Heart right ventricle (tissue), 16 donors: ENCODE results near the gene EXOC6. TPM values are rescaled to one million over a fixed set of nuclear protein-coding genes. Genes with fewer than 3 reads are reported as not detected.

Source experiments
- ATAC-seq, 8 donors: fragments of 200-7000 bp; cut with Tn5 transposase; one replicate each; pipeline ENCODE4 v1.9.1; 2020; ENCODE audit warnings: mild to moderate bottlenecking in 8 of 8, moderate library complexity in 8 of 8, moderate number of reproducible peaks in 1 of 8
- DNase-seq, 2 donors: peaks; one replicate each; pipeline ENCODE4 v3.0.0-alpha.2; 2020
- H3K27ac ChIP-seq, 10 donors: fragments of 200-600 bp; sonication (generic) in 2 of 10; one replicate each; pipeline versions ENCODE4 v1.5.0 to v1.8.0; 2020 to 2022; ENCODE audit warnings: mild to moderate bottlenecking in 3 of 10
- H3K27me3 ChIP-seq, 7 donors: fragments of 200-600 bp; one replicate each; pipeline ENCODE4 v1.8.0; 2021 to 2022; ENCODE audit warnings: mild to moderate bottlenecking in 2 of 7
- H3K36me3 ChIP-seq, 9 donors: fragments of 200-600 bp; sonication (generic) in 1 of 9; one replicate each; pipeline versions ENCODE4 v1.5.0 to v1.8.0; 2020 to 2022; ENCODE audit warnings: mild to moderate bottlenecking in 2 of 9
- H3K4me1 ChIP-seq, 9 donors: fragments of 200-600 bp; sonication (generic) in 1 of 9; one replicate each; pipeline versions ENCODE4 v1.5.0 to v1.8.0; 2020 to 2022; ENCODE audit warnings: mild to moderate bottlenecking in 4 of 9
- H3K4me3 ChIP-seq, 10 donors: fragments of 200-600 bp; sonication (generic) in 2 of 10; one replicate each; pipeline versions ENCODE4 v1.5.0 to v1.8.0; 2020 to 2022; ENCODE audit warnings: mild to moderate bottlenecking in 7 of 10, moderate library complexity in 2 of 10
- H3K9me3 ChIP-seq, 11 donors: fragments of 200-600 bp in 10 of 11; sonication (generic) in 2 of 11; one replicate each; pipeline versions ENCODE4 v1.5.0 to v1.8.0; 2013 to 2022; ENCODE audit warnings: mild to moderate bottlenecking in 2 of 11, control low read depth in 1 of 11, moderate library complexity in 1 of 11
- WGBS, 2 donors: extraction: QIAGEN DNeasy Blood & Tissue Kit; methylation state at CpG; one replicate each; pipeline ENCODE4 v1.1.7; 2013; ENCODE audit warnings: inconsistent platforms in 1 of 2; 5-methylcytosine and 5-hydroxymethylcytosine counted together
- intact Hi-C, 10 donors: fragments of 100-400 bp; cut with DNase I; formaldehyde crosslinking; loops; one replicate each; pipeline versions ENCODE4 v1.11.1 to v1.14.2; 2022
- polyA plus RNA-seq, 2 donors: library from polyadenylated mRNA; stranded (reverse); fragments of 200-250 nt; gene quantifications; one replicate each; pipeline ENCODE4 v1.2.3, GENCODE V29; 2013
- total RNA-seq, 10 donors: library from RNA; stranded (reverse); fragmentation: NEBNext Ultra II Directional in 3 of 10; extraction: Animal tissue kit (Norgen Biotek cat#: 25700) in 3 of 10; gene quantifications; one replicate each; pipeline versions ENCODE4 v1.2.1 to v1.2.4, GENCODE V29; 2021 to 2023
- TF ChIP-seq, protein P1 (sequence below), 9 donors: fragments of 200-600 bp; sonication (generic) in 2 of 9; IDR thresholded peaks; one replicate each; pipeline versions ENCODE4 v1.5.0 to v1.8.0; 2021 to 2022; ENCODE audit warnings: antibody characterized with exemption in 9 of 9, mild to moderate bottlenecking in 5 of 9, moderate library complexity in 1 of 9
- donor health status: Arrhythmogenic right ventricular cardiomyopathy.
- donor health status: ischemic (EF 13 %, LVEDD 7.1; RV severe dilation, severe dysfunction).
- donor health status: healthy with polysubstance abuse.
- donor health status: DM: no; HTN: yes; CAD: no.
- donor health status: DM: no; HTN: no; CAD: no.
- donor health status: ischemic (EF 25% LVEDD 6.9; RV normal size, moderate dysfunction).
- donor health status: ischemic (EF 25% LVEDD 5.7; RV mildly dilated, moderate dysfunction).
- donor health status: healthy.
- donor health status: DM: yes; HTN: yes; CAD: no.
- donor health status: Ischemic cardiomyopathy.
- donor health status: ischemic (EF 35%, LVEDD 5.7; RV mildly dilated, moderate dysfunction).
- donor health status: nonischemic (EF 11% LVEDD 7.7; RV severe dilation, severe dysfunction).
- donor health status: DM: yes; HTN: yes; CAD: no.
- donor health status: PGD.
- donor health status: ischemic (EF 29% LVEDD 5.4; RV normal size, mild dysfunction).
- donor health status: nonischemic (EF 23%, LVEDD 6.1; RV moderate dilation, normal function).

The EXOC6 gene
- total and polyA plus RNA-seq, 12 donors: 3.3 to 11.7 (median 9.2) TPM

DNA sequence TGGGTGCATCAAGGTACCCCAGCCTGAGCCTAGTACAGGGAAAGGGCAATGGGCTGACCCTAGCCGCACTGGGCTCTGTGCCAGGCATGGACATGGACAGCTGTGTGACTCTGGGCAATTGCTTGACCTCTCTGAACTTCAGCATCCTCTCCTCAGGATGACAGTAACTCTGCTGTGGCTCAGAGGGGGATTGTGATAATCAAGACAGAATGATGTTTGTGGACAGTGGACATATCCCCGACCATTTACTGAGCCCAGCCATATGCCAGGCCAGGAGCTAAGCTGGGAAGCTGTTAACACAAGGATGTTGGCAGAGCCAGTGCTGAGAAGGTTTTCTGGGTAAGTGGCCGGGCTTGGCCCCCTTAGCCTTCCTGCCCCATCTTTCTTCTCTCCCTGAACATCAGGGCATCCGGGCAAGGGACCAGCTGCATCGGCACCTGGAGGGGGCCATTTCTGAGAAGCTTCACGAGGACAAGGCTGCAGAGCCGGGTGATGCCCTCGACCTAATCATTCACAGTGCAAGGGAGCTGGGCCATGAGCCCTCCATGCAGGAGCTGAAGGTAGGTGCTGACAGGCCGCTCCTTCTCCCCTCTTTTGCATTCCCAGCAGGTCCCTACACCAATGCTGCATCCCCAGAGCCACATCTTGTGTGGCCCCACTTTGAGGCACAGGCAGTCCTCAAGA is 215.8 kb downstream of the EXOC6 start:
- Histone ChIP-seq H3K9me3 (no peaks in the 10 kb centered on the region), H3K36me3 (peaks cover 0 to 7% (median 0%) of the 10 kb centered on the region in 9 donors), H3K4me1 (peaks cover 9 to 54% (median 39%) of the 10 kb centered on the region in 9 donors), H3K27ac (no peak overlapping the region), H3K27me3 (peaks cover 17 to 100% (median 99%) of the 10 kb centered on the region in 7 donors), H3K4me3 (no peak overlapping the region)
- DNase-seq: no peak
- intact Hi-C loops: no loop called here
- TF ChIP-seq, protein P1, sequence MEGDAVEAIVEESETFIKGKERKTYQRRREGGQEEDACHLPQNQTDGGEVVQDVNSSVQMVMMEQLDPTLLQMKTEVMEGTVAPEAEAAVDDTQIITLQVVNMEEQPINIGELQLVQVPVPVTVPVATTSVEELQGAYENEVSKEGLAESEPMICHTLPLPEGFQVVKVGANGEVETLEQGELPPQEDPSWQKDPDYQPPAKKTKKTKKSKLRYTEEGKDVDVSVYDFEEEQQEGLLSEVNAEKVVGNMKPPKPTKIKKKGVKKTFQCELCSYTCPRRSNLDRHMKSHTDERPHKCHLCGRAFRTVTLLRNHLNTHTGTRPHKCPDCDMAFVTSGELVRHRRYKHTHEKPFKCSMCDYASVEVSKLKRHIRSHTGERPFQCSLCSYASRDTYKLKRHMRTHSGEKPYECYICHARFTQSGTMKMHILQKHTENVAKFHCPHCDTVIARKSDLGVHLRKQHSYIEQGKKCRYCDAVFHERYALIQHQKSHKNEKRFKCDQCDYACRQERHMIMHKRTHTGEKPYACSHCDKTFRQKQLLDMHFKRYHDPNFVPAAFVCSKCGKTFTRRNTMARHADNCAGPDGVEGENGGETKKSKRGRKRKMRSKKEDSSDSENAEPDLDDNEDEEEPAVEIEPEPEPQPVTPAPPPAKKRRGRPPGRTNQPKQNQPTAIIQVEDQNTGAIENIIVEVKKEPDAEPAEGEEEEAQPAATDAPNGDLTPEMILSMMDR (IDR thresholded peaks at IDR 0.05): no peak
- no peak for ATAC-seq
- WGBS, 2 donors: 72 to 81% methylated on average over 9 of the region's 9 CpGs

DNA sequence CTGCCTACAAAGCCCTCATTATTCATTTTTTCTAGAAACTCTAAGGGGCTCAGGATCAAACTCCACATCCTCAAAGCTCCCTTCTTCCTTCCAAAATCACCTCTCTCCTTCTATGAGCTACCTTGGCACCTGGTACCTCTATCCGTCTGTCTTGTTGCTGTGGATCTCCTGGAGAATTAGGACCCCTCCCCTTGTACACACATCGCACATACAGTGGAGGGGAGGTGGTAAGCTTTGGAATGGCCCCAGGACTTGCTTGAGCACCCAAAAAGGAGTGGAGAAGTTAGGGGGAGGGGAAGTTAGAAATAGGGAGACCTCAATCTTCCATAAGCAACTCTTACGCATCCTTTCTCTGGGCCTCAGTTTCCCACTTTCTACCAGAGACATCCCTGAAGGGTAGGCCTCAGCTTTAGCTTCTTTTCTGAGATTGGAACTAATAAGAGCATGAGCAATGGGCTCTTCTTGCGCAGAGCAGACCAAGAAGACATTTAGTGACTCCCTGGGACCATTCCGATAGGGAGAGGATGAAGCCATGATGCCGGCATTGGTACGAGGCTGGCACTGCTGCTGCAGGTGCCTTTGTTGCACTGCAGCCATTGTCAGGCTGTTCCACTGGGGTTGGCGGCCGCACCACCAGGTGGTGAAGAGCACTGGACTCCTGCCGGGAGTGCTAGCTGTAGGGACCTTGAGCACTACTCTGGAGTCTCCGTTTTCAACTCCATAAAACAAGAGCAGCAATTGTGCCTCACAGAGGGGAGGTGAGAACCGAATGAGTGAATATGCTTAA is 216.7 kb downstream of the EXOC6 start:
- TF ChIP-seq, protein P1 (IDR thresholded peaks at IDR 0.05): no peak
- intact Hi-C loops: no loop called here
- Histone ChIP-seq H3K36me3 (no peaks in the 10 kb centered on the region), H3K9me3 (no peaks in the 10 kb centered on the region), H3K27ac (no peak overlapping the region), H3K4me3 (no peak overlapping the region), H3K27me3 (peaks cover 17 to 100% (median 99%) of the 10 kb centered on the region in 7 donors), H3K4me1 (peaks cover 9 to 53% (median 38%) of the 10 kb centered on the region in 9 donors)
- 63 to 77% methylated on average over 12 of the region's 12 CpGs for WGBS, 2 donors
- DNase-seq: no peak
- no peak for ATAC-seq

DNA sequence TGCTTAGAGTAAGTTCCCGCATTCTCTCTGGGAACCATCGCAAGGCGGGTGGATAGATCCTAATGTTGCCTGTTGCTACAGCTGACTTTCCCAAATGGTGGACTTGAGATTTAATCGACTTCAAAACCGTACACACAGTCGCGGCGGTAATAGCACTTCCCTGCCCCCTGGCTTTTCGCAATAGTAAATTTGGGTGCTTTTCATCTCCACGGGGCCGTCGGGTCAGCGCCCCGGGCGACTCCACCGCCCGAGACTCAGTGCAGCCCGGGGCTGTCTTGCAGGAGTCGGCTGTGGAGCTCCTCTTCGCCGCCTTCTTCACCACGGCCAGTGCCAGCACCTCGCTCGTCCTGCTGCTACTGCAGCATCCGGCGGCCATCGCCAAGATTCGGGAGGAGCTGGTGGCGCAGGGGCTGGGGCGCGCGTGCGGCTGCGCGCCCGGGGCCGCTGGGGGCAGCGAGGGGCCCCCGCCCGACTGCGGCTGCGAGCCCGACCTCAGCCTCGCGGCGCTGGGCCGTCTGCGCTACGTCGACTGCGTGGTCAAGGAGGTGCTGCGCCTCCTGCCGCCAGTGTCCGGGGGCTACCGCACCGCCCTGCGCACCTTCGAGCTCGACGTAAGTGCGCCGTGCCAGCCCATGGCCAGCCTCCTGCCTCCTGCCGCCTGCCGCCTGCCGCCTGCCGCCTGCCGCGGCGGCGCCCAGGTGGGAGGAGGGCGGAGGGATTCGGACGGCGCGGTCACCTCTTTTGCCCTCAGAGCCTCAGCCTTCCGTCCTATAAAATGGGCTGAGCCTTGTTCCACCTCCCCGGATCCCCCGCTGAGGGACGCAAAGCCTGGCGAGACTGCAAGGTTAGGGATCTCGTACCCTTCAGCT is 217.6 kb downstream of the EXOC6 start:
- WGBS, 2 donors: 2 to 6% methylated on average over 81 of the region's 81 CpGs
- ATAC-seq (no peak), DNase-seq (peak in 1 of 2 donors; percentile 12)
- peak overlapping the region in 1 of 10 donors; percentile 15 for H3K4me3 ChIP-seq
- intact Hi-C loops: no loop called here
- H3K27ac ChIP-seq: no peak overlapping the region
- H3K27me3 ChIP-seq: peaks cover 17 to 100% (median 99%) of the 10 kb centered on the region in 7 donors
- H3K36me3 ChIP-seq: no peaks in the 10 kb centered on the region
- peaks cover 9 to 45% (median 31%) of the 10 kb centered on the region in 9 donors for H3K4me1 ChIP-seq
- H3K9me3 ChIP-seq: no peaks in the 10 kb centered on the region
- TF ChIP-seq, protein P1 (IDR thresholded peaks at IDR 0.05): no peak

DNA sequence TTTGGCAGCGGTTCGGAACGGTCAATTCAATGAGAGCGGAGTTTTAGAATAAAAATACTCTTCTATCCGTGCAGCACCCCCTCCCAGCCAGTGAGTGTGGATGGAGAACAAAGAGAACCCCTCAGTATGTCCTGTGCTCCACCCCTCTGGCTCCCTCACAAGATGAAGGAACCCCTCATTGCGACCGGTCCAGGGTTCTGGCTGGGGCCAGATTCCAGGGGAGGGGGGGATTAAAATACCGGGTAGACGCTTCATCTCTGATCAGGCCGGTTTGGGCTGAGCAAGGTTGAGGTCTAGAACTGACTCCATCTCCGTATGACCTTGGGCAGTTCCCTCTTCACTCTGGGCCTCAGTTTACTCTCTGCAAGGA is 218.2 kb downstream of the EXOC6 start:
- H3K9me3 ChIP-seq: no peaks in the 10 kb centered on the region
- no peak for DNase-seq
- no peak overlapping the region for H3K4me3 ChIP-seq
- TF ChIP-seq, protein P1 (IDR thresholded peaks at IDR 0.05): no peak
- intact Hi-C loops: no loop called here
- no peaks in the 10 kb centered on the region for H3K36me3 ChIP-seq
- H3K4me1 ChIP-seq: peaks cover 9 to 39% (median 28%) of the 10 kb centered on the region in 9 donors
- peaks cover 17 to 100% (median 97%) of the 10 kb centered on the region in 7 donors for H3K27me3 ChIP-seq
- 11 to 15% methylated on average over 11 of the region's 11 CpGs for WGBS, 2 donors
- no peak for ATAC-seq
- H3K27ac ChIP-seq: no peak overlapping the region
